HCT116 (cell line): ENCODE data around the gene AGAP1.

Experiments
- EZH2 ChIP-seq: fragments of 200-600 bp; sonication (generic); IDR thresholded peaks from 2 replicates; pipeline ENCODE4 v1.6.1; 2017; ENCODE audit warnings: antibody characterized with exemption, mixed run types
- POLR2A ChIP-seq: IDR thresholded peaks from 2 replicates; pipeline ENCODE4 v1.7.0; 2011; ENCODE audit warnings: borderline replicate concordance; ENCODE audit not compliant: insufficient read depth, insufficient read length; ENCODE audit errors: extremely low read depth
- POLR2AphosphoS5 ChIP-seq: IDR thresholded peaks from 2 replicates; pipeline ENCODE4 v1.6.1; 2011; ENCODE audit warnings: mild to moderate bottlenecking, low read depth, low read length, moderate library complexity
- RAD21 ChIP-seq: IDR thresholded peaks from 2 replicates; pipeline ENCODE4 v1.6.1; 2012; ENCODE audit warnings: low read depth, mild to moderate bottlenecking
- YY1 ChIP-seq: IDR thresholded peaks from 2 replicates; pipeline ENCODE4 v1.6.1; 2011; ENCODE audit warnings: low read length, low read depth, moderate library complexity, mild to moderate bottlenecking; ENCODE audit not compliant: insufficient replicate concordance; ENCODE audit errors: extremely low read depth
- TF ChIP-seq, protein P1 (sequence below), 3 experiments: fragments of 200-600 bp in 1 of 3; sonication (generic) in 1 of 3; IDR thresholded peaks in 2 of 3; conservative IDR thresholded peaks in 1 of 3; 2 replicates each; pipeline ENCODE4 v1.5.1; 2012 to 2017; ENCODE audit warnings: low read depth in 2 of 3, low read length in 2 of 3, antibody characterized with exemption in 1 of 3, borderline replicate concordance in 1 of 3, control low read depth in 1 of 3, mild to moderate bottlenecking in 1 of 3, mixed read lengths in 1 of 3, mixed run types in 1 of 3, moderate library complexity in 1 of 3; ENCODE audit not compliant: insufficient read depth in 1 of 3
- TF ChIP-seq, protein P2 (sequence below): IDR thresholded peaks from 2 replicates; pipeline ENCODE4 v1.6.1; 2012; ENCODE audit warnings: low read depth
- TF ChIP-seq, protein P3 (sequence below): IDR thresholded peaks from 2 replicates; pipeline ENCODE4 v1.6.1; 2012

DNA sequence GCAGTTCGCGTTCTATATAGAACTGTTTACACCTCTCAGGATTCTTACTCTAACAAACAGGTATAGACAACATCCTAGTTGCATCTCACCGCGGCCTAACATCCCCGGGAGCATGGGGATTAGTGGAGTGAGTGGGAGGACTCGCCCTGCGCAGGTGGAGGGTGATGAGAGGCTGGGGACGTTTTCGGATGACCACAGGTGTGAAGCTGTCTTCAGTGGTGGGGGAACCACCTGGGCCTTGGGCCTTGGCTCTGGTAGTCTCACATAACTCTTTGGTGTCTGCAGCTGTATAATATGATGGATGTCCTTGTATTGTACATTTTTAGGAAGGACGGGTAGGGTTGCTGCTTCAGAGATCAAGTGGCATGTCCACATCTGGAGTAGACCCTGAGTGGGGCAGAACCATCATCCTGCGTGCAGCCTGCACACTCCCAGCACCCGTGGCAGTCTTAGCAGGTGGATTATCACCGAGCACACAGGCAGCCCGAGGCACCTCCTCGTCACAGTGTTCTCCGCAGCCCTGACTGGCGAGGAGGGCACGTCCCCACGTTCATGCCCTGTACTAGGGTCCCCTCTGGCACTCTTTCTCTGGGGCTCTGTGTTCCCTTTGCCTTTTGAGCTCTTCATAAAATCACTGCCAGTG is 56.0 kb downstream of the AGAP1 start:
- TF ChIP-seq POLR2AphosphoS5: no peak
- no peak for TF ChIP-seq POLR2A
- TF ChIP-seq, protein P1, sequence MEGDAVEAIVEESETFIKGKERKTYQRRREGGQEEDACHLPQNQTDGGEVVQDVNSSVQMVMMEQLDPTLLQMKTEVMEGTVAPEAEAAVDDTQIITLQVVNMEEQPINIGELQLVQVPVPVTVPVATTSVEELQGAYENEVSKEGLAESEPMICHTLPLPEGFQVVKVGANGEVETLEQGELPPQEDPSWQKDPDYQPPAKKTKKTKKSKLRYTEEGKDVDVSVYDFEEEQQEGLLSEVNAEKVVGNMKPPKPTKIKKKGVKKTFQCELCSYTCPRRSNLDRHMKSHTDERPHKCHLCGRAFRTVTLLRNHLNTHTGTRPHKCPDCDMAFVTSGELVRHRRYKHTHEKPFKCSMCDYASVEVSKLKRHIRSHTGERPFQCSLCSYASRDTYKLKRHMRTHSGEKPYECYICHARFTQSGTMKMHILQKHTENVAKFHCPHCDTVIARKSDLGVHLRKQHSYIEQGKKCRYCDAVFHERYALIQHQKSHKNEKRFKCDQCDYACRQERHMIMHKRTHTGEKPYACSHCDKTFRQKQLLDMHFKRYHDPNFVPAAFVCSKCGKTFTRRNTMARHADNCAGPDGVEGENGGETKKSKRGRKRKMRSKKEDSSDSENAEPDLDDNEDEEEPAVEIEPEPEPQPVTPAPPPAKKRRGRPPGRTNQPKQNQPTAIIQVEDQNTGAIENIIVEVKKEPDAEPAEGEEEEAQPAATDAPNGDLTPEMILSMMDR (IDR thresholded peaks at IDR 0.05 in 2 of 3, conservative IDR thresholded peaks at IDR 0.05 in 1 of 3; ENCODE audit: borderline replicate concordance in 1 of 3, insufficient read depth in 1 of 3, low read depth in 2 of 3, low read length in 2 of 3): no peak
- no peak for TF ChIP-seq RAD21
- TF ChIP-seq YY1: no peak
- TF ChIP-seq, protein P2, sequence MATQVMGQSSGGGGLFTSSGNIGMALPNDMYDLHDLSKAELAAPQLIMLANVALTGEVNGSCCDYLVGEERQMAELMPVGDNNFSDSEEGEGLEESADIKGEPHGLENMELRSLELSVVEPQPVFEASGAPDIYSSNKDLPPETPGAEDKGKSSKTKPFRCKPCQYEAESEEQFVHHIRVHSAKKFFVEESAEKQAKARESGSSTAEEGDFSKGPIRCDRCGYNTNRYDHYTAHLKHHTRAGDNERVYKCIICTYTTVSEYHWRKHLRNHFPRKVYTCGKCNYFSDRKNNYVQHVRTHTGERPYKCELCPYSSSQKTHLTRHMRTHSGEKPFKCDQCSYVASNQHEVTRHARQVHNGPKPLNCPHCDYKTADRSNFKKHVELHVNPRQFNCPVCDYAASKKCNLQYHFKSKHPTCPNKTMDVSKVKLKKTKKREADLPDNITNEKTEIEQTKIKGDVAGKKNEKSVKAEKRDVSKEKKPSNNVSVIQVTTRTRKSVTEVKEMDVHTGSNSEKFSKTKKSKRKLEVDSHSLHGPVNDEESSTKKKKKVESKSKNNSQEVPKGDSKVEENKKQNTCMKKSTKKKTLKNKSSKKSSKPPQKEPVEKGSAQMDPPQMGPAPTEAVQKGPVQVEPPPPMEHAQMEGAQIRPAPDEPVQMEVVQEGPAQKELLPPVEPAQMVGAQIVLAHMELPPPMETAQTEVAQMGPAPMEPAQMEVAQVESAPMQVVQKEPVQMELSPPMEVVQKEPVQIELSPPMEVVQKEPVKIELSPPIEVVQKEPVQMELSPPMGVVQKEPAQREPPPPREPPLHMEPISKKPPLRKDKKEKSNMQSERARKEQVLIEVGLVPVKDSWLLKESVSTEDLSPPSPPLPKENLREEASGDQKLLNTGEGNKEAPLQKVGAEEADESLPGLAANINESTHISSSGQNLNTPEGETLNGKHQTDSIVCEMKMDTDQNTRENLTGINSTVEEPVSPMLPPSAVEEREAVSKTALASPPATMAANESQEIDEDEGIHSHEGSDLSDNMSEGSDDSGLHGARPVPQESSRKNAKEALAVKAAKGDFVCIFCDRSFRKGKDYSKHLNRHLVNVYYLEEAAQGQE: no peak
- TF ChIP-seq EZH2: no peak
- TF ChIP-seq, protein P3, sequence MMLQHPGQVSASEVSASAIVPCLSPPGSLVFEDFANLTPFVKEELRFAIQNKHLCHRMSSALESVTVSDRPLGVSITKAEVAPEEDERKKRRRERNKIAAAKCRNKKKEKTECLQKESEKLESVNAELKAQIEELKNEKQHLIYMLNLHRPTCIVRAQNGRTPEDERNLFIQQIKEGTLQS: no peak
